ENCODE results near the gene NKX6-1.

NKX6-1 gene

GRCh38 chr4:84498203-84498934, 723 bp downstream of the NKX6-1 start:
- no peak for DNase-seq (ENCODE audit: low read depth in 3 of 3)

- DNase-seq (ENCODE audit: low read depth in 3 of 3): no peak
Observed at GRCh38 chr4:84497504-84498202, 1.4 kb downstream of the NKX6-1 start.

GRCh38 chr4:84496706-84497503, 2.2 kb downstream of the NKX6-1 start:
- DNase-seq (ENCODE audit: low read depth in 3 of 3): no peak

- DNase-seq (ENCODE audit: low read depth in 3 of 3): no peak
Observed at GRCh38 chr4:84496331-84496705, 2.8 kb downstream of the NKX6-1 start.

- no peak for DNase-seq (ENCODE audit: low read depth in 3 of 3)
Observed at GRCh38 chr4:84495794-84496261, 3.3 kb downstream of the NKX6-1 start.

GRCh38 chr4:84495118-84495793, 3.8 kb downstream of the NKX6-1 start:
- no peak for DNase-seq (ENCODE audit: low read depth in 3 of 3)

GRCh38 chr4:84494531-84494930, 4.6 kb downstream of the NKX6-1 start:
- DNase-seq (ENCODE audit: low read depth in 3 of 3): no peak

- no peak for DNase-seq (ENCODE audit: low read depth in 3 of 3)
Observed at GRCh38 chr4:84494076-84494475, 5.0 kb downstream of the NKX6-1 start.

GRCh38 chr4:84493092-84493850, 5.8 kb downstream of the NKX6-1 start:
- no peak for DNase-seq (ENCODE audit: low read depth in 3 of 3)

GRCh38 chr4:84492737-84493091, 6.4 kb downstream of the NKX6-1 start:
- no peak for DNase-seq (ENCODE audit: low read depth in 3 of 3)

GRCh38 chr4:84492290-84492689, 6.8 kb downstream of the NKX6-1 start:
- no peak for DNase-seq (ENCODE audit: low read depth in 3 of 3)

- DNase-seq (ENCODE audit: low read depth in 3 of 3): no peak
Observed at GRCh38 chr4:84491481-84491880, 7.6 kb downstream of the NKX6-1 start.

GRCh38 chr4:84490663-84491062, 8.4 kb downstream of the NKX6-1 start:
- no peak for DNase-seq (ENCODE audit: low read depth in 3 of 3)

GRCh38 chr4:84484236-84484635, 14.9 kb downstream of the NKX6-1 start:
- no peak for DNase-seq (ENCODE audit: low read depth in 3 of 3)

GRCh38 chr4:84483688-84484087, 15.4 kb downstream of the NKX6-1 start:
- no peak for DNase-seq (ENCODE audit: low read depth in 3 of 3)

GRCh38 chr4:84482564-84483563, 16.2 kb downstream of the NKX6-1 start:
- DNase-seq (ENCODE audit: low read depth in 3 of 3): no peak

- DNase-seq (ENCODE audit: low read depth in 3 of 3): no peak
Observed at GRCh38 chr4:84481860-84482245, 17.2 kb downstream of the NKX6-1 start.

GRCh38 chr4:84481077-84481859, 17.8 kb downstream of the NKX6-1 start:
- DNase-seq (ENCODE audit: low read depth in 3 of 3): no peak

- DNase-seq (ENCODE audit: low read depth in 3 of 3): no peak
Observed at GRCh38 chr4:84480082-84480481, 19.0 kb downstream of the NKX6-1 start.

Data from stimulated activated CD4-positive, alpha-beta T cell treated with anti-CD3 and anti-CD28 coated beads, TNF-alpha, amount 100 ng/mL, for 4 hours (primary cell).